ENCODE results near the gene TMEM37. TPM values are rescaled to one million over a fixed set of nuclear protein-coding genes. Genes with fewer than 3 reads are reported as not detected.

The TMEM37 gene
- polyA plus RNA-seq, 1 of the 3 experiments (the other 2 are of a cell fraction), result 0.25 TPM

- H2AFZ ChIP-seq (ENCODE audit: low read depth), result no peak overlapping the region
- H3K4me1 ChIP-seq (ENCODE audit: control insufficient read depth in 1 of 2, insufficient read depth in 2 of 2, low read depth in 1 of 2, low read length in 1 of 2), result peaks cover 0 to 57% of the 10 kb centered on the region in 2 experiments; a peak in 1 of 4 replicates
- no peaks in the 10 kb centered on the region for H4K20me1 ChIP-seq (ENCODE audit: insufficient read depth)
- H3K79me2 ChIP-seq (ENCODE audit: insufficient read depth), result no peaks in the 10 kb centered on the region
- TF ChIP-seq TAF1 (IDR thresholded peaks at IDR 0.05; ENCODE audit: borderline replicate concordance, low read depth, low read length) (no peak), GATA2 (CRISPR knock-in tag; IDR thresholded peaks at IDR 0.05) (no peak), ELF1 (IDR thresholded peaks at IDR 0.05) (no peak), CHD2 (IDR thresholded peaks at IDR 0.05; ENCODE audit: low read length, partially characterized antibody) (no peak), NRF1 (IDR thresholded peaks at IDR 0.05; ENCODE audit: low read depth, low read length) (no peak), SIN3A (IDR thresholded peaks at IDR 0.05; ENCODE audit: borderline replicate concordance, low read depth, low read length) (no peak), POLR2AphosphoS5 (IDR thresholded peaks at IDR 0.05; ENCODE audit: low read depth, low read length) (no peak), CTCF (IDR thresholded peaks at IDR 0.05) (no peak), FOXM1 (IDR thresholded peaks at IDR 0.05; ENCODE audit: low read depth) (no peak), MAX (IDR thresholded peaks at IDR 0.05; ENCODE audit: low read depth) (no peak), IRF3 (IDR thresholded peaks at IDR 0.05; ENCODE audit: low read depth, low read length) (no peak), NFIC (IDR thresholded peaks at IDR 0.05; ENCODE audit: borderline replicate concordance) (no peak), TCF12 (IDR thresholded peaks at IDR 0.05) (no peak), MEF2A (IDR thresholded peaks at IDR 0.05; ENCODE audit: borderline replicate concordance, low read depth) (no peak), PBX3 (IDR thresholded peaks at IDR 0.05) (no peak), MXI1 (IDR thresholded peaks at IDR 0.05; ENCODE audit: low read depth, low read length) (no peak)
- no peaks in the 10 kb centered on the region for H3K27me3 ChIP-seq (ENCODE audit: insufficient read depth)
- no peak overlapping the region for H3K9ac ChIP-seq
- no peaks in the 10 kb centered on the region for H3F3A ChIP-seq (replicated peaks; ENCODE audit: insufficient read depth)
- ChIA-PET CTCF (interaction anchor here (1.0 to 8.1 kb wide), 2 partner anchors 11 to 31 kb away, joined by 3 to 85 read pairs; no protein-coding TSS in a partner anchor), POLR2A (no interaction called here)
- no peak overlapping the region for H3K4me2 ChIP-seq
- no peak overlapping the region for H3K27ac ChIP-seq (ENCODE audit: low read depth in 2 of 2, low read length in 1 of 2)
- H3K9me2 ChIP-seq, result no peaks in the 10 kb centered on the region
- no peaks in the 10 kb centered on the region for H3K9me3 ChIP-seq
- 41% methylated on average over 6 of the region's 7 CpGs for WGBS (ENCODE audit: low lambda C conversion rate)
- no peak for DNase-seq
- no peaks in the 10 kb centered on the region for H3K36me3 ChIP-seq (replicated peaks in 1 of 2; ENCODE audit: control insufficient read depth in 1 of 2, insufficient read depth in 2 of 2, low read length in 1 of 2)
- no peak overlapping the region for H3K4me3 ChIP-seq (ENCODE audit: low read depth in 2 of 2, low read length in 1 of 2)
Measured at GRCh38 chr2:119486886-119487285, 55.2 kb downstream of the TMEM37 start.

All from SK-N-SH (cell line).